NB4 (cell line): ENCODE results near the gene TMEM178A.

Source experiments
- DNase-seq: peaks from one replicate; pipeline ENCODE4 v3.0.0; 2010; ENCODE audit warnings: low read depth
- H3K4me3 ChIP-seq: one replicate; pipeline ENCODE4 v1.5.1; 2011; ENCODE audit warnings: mild to moderate bottlenecking, low read depth, low read length, moderate library complexity
- CTCF ChIP-seq: IDR thresholded peaks from one replicate; pipeline ENCODE4 v1.5.1; 2012; ENCODE audit warnings: low read depth, low read length
- MAX ChIP-seq: IDR thresholded peaks from 2 replicates; pipeline ENCODE4 v1.6.1; 2011; ENCODE audit warnings: low read depth, low read length
- MYC ChIP-seq: IDR thresholded peaks from 2 replicates; pipeline ENCODE4 v1.6.1; 2011; ENCODE audit warnings: low read depth, low read length
- POLR2A ChIP-seq: IDR thresholded peaks from 2 replicates; pipeline ENCODE4 v1.6.1; 2011; ENCODE audit warnings: mild to moderate bottlenecking; ENCODE audit not compliant: insufficient read length; ENCODE audit errors: extremely low read depth

TMEM178A gene

GRCh38 chr2:39631718-39632117 lies 34.0 kb upstream of the TMEM178A start:
- DNase-seq: peak; percentile 91
- TF ChIP-seq POLR2A: no peak
- TF ChIP-seq MAX: no peak
- TF ChIP-seq MYC: no peak
- TF ChIP-seq CTCF: no peak
- no peak overlapping the region for H3K4me3 ChIP-seq

- H3K4me3 ChIP-seq: no peak overlapping the region
- TF ChIP-seq CTCF: no peak
- no peak for TF ChIP-seq MYC
- TF ChIP-seq MAX: no peak
- TF ChIP-seq POLR2A: no peak
- DNase-seq: no peak
These were observed 32.8 kb upstream of the TMEM178A start for GRCh38 chr2:39632876-39633275.

- TF ChIP-seq MYC: no peak
- TF ChIP-seq MAX: no peak
- TF ChIP-seq CTCF: no peak
- no peak for TF ChIP-seq POLR2A
- H3K4me3 ChIP-seq: no peak overlapping the region
- DNase-seq: no peak
These were observed 29.4 kb upstream of the TMEM178A start for GRCh38 chr2:39636306-39636705.

- TF ChIP-seq POLR2A (no peak), MYC (no peak), CTCF (no peak), MAX (no peak)
These were observed 27.1 kb upstream of the TMEM178A start for GRCh38 chr2:39638581-39638980.

GRCh38 chr2:39640107-39640506 lies 25.6 kb upstream of the TMEM178A start:
- no peak for DNase-seq
- no peak for TF ChIP-seq POLR2A
- no peak for TF ChIP-seq MYC
- TF ChIP-seq CTCF: no peak
- TF ChIP-seq MAX: no peak

More at GRCh38 chr2:39638581-39638980, 27.1 kb upstream of the TMEM178A start:
- DNase-seq: no peak
- H3K4me3 ChIP-seq: no peak overlapping the region

GRCh38 chr2:39640681-39641080 lies 25.0 kb upstream of the TMEM178A start:
- no peak overlapping the region for H3K4me3 ChIP-seq
- TF ChIP-seq MAX (no peak), POLR2A (no peak), CTCF (no peak), MYC (no peak)
- DNase-seq: no peak

More at GRCh38 chr2:39640107-39640506, 25.6 kb upstream of the TMEM178A start:
- H3K4me3 ChIP-seq: no peak overlapping the region
